ENCODE results near the gene LHX3.

LHX3 gene

GRCh38 chr9:136180586-136180985 lies 24.3 kb downstream of the LHX3 start:
- TF ChIP-seq CTCF (IDR thresholded peaks at IDR 0.05; ENCODE audit: low read length, missing control alignments), result no peak
- no peak for DNase-seq (ENCODE audit: low read depth)
- H3K4me3 ChIP-seq (replicated peaks; ENCODE audit: low read depth, low read length), result no peak overlapping the region

- no peak overlapping the region for H3K4me3 ChIP-seq (replicated peaks; ENCODE audit: low read depth, low read length)
- no peak for TF ChIP-seq CTCF (IDR thresholded peaks at IDR 0.05; ENCODE audit: low read length, missing control alignments)
- DNase-seq (ENCODE audit: low read depth), result no peak
These were observed 25.2 kb downstream of the LHX3 start for GRCh38 chr9:136179761-136180160.

DNA sequence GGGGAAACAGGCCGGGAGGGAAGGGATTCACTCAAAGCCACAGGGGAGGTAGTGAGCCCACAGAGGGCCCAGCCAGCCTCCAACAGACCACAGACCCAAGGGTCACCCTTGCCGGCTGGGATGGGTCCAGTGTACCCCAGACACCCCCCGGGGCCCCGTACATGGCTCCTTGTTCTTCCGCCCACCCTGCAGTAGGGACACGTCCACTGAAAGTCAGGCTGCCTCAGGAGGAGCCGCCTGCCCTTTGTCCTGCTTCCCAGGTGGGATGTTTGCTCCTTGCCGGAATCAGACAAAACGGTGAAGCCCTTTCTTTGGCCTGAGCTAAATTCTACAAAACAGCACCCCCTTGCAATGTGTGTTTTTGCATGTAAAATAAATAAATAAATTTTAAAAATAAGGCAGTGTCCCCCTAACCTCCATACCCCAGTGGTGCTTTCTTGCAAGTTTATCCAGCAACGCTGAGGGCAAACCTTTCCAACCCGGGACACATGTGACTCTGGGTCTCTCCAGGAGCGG lies 25.8 kb downstream of the LHX3 start:
- H3K4me3 ChIP-seq (replicated peaks; ENCODE audit: low read depth, low read length), result no peak overlapping the region
- TF ChIP-seq CTCF (IDR thresholded peaks at IDR 0.05; ENCODE audit: low read length, missing control alignments), result no peak
- DNase-seq (ENCODE audit: low read depth), result no peak

GRCh38 chr9:136178773-136179075 lies 26.2 kb downstream of the LHX3 start:
- H3K4me3 ChIP-seq (replicated peaks; ENCODE audit: low read depth, low read length), result no peak overlapping the region
- no peak for TF ChIP-seq CTCF (IDR thresholded peaks at IDR 0.05; ENCODE audit: low read length, missing control alignments)
- no peak for DNase-seq (ENCODE audit: low read depth)

DNA sequence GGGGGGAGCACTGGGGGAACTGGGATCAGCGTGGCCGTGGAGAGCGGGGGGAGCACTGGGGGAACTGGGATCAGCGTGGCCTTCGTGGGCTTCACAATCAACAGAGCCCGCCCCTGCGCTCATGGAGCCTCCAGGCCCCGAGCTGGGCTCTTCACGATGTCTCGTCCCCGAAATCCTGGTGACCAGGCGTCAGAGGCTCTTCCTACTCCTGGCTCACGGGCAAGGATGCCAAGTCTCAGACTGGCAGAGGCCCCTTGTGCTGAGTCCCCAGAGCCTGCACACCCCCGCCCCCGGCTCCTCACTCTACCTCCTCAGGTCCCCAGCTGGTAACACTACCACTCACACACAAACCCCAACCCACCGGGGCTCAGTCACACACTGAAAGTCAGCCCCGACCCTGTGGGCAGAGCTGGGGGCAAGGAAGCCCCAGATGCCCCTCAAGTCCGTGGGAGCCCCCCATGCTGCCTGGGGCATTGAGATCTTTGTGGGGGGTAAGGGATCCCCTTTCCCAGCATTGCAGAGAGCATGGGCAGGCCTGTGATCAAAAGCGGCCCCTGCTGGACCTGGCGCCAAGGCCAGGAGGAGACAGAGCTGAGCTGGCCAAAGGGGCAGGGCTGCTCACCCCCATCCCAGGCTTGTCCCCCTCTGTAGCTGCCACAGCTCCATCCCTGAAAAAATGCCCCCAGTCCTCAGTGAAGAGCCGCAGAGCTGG lies 26.7 kb downstream of the LHX3 start:
- no peak for DNase-seq (ENCODE audit: low read depth)
- no peak overlapping the region for H3K4me3 ChIP-seq (replicated peaks; ENCODE audit: low read depth, low read length)
- no peak for TF ChIP-seq CTCF (IDR thresholded peaks at IDR 0.05; ENCODE audit: low read length, missing control alignments)

GRCh38 chr9:136177224-136177623 lies 27.7 kb downstream of the LHX3 start:
- DNase-seq (ENCODE audit: low read depth), result no peak
- TF ChIP-seq CTCF (IDR thresholded peaks at IDR 0.05; ENCODE audit: low read length, missing control alignments), result no peak
- no peak overlapping the region for H3K4me3 ChIP-seq (replicated peaks; ENCODE audit: low read depth, low read length)

GRCh38 chr9:136175616-136176197 lies 29.2 kb downstream of the LHX3 start:
- H3K4me3 ChIP-seq (replicated peaks; ENCODE audit: low read depth, low read length), result no peak overlapping the region
- no peak for DNase-seq (ENCODE audit: low read depth)
- TF ChIP-seq CTCF (IDR thresholded peaks at IDR 0.05; ENCODE audit: low read length, missing control alignments), result no peak

Data from fibroblast of pulmonary artery (primary cell).